ENCODE results near the gene TBC1D12.
"Not testable (repeated sequence)": the region's sequence is repeated elsewhere in the genome, so short reads cannot be mapped to it uniquely, and the experiment has no call there.

- TF ChIP-seq POLR2A (IDR thresholded peaks at IDR 0.05; ENCODE audit: low read length); GATA1 (IDR thresholded peaks at IDR 0.05; ENCODE audit: low read depth, low read length): not testable (repeated sequence)
Measured at GRCh38 chr10:94531550-94531949, 129.2 kb downstream of the TBC1D12 start.
